Activated CD8-positive, alpha-beta memory T cell treated with anti-CD3 and anti-CD28 coated beads, Interleukin-2, amount 50 U/mL, for 48 hours (primary cell): Measurements from ENCODE around the gene IMPA2.
A peak's percentile ranks its signal among the peaks of the same experiment; 100 is the strongest.
"Not testable (repeated sequence)": the region's sequence is repeated elsewhere in the genome, so short reads cannot be mapped to it uniquely, and the experiment has no call there.

ENCODE experiments used
- DNase-seq: peaks from one replicate; pipeline ENCODE4 v3.0.0-alpha.2; 2020

Gene IMPA2

DNA sequence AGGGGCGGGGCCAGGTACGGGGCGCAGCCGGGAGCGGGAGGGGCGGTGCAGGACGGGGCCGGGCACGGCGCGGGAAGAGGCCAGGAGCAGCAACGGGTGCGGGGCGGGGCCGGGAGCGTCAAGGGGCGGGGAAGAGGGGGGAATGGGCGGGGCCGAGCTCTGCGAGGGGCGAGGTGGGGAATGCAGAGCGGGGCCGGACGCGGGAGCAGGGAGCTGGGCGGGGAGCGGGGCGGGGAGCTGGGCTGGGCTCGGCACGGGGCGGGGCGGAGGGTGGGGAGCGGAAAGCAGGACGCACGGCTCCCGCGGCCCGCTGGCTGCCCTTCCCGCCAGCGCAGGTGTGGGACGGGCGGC is at the start of gene IMPA2:
Gene IMPA2 (plus strand): TSS at position 316 of the 351 bp plus-strand sequence. CDS start 163 bp downstream, outside the sequence.
- DNase-seq: no peak

DNA sequence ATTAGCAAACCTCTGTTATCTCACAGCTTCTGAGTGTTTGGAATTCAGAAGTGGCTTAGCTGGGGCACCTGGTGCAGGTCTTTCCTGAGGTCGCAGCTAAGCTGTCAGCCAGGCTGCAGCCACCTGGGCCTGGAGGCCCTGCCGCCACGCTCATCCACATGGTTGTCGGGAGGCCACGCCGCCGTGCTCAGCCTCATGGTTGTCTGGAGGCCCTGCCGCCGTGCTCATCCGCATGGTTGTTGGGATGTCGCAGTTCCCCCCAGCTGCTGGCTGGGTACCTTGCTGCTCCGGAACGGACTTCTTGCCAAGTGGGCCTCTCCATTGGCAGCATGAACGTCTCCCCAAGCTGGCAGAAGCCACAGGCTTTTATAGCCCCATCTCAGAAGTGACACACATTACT is 48.9 kb upstream of the IMPA2 start:
- no peak for DNase-seq

DNA sequence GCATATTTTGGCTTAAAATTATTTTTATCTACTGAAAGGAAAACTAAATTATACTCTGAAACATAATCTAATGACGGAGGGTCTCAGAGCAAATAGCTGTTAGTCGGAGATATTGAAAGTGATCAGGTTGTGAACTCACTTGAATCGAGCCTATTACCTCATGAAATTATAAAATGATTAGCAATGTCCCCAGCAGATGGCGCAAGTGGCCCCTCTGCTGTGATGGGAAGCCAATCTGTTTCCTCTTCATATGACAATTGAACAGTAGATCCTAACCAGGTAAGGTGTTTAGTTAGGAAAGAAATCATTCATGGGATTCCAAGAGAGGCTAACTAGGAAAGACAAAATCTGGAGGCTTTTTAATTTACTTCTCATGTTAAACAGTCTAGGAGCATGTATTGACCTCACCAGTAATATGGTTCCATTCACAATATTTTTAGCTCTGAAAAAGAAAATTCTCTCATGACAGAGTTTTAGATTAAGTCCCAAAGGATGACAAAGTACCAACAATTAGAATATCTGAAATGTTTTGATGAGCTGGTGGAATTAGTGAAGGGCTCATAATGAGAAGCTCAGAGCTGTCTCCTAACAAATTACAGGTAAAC is 43.3 kb upstream of the IMPA2 start:
- peak; percentile 86 for DNase-seq

DNA sequence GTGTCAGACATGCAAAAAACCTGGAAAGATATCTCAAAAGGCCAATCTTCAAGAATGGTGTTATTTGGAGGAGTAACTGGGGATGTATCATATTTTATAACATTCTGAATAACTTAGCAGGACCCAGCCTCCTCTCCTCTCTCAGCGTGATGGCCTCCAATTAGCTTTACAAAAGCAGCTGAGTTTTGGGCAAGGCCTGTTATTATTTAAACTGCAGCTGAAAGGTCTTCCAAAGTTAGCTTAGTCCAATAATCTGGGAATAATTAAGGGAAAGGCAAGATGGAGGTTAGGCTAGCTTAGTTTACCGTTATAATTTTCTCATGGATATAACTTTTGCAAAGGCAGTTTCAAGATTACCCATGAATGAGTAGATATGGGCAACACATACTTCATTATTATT is 40.4 kb upstream of the IMPA2 start:
- no peak for DNase-seq

DNA sequence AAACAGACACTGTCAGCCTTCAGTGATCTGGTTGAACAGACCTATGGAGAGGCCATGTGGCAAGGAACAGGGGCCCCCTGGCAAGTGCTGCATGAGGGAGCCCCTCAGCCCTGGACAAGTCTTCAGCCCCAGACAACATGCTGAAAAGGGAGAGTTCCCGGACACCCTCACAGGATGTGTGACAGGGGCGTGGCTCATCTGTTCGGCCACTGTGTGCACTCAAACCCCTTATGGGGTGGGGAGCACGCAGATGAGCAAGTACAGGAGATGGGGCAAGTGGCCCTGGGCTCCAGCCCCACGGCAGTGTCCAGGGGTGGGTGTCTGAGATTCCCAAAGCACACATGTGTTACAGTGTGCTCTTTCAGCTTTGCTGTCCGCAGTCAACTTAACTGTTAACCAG is 37.8 kb upstream of the IMPA2 start:
- no peak for DNase-seq

DNA sequence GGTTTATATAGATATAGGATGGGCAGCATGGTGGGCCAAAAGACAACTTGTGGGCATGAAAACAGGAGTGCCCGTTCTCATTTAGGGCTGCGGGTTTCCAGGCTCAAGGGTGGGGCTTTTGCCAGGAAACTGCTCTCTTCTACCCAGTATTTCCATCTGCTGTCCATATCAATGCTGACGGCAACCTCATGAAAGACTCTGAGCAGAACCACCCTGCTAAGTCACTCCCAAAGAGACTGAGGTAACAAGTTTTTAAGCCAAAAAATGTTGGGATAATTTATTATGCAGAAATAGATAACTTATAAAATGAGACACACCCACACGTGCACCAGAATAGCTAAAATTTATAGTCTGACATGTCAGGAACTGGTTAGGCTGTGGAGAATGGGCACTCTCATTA is 37.1 kb upstream of the IMPA2 start:
- no peak for DNase-seq

DNA sequence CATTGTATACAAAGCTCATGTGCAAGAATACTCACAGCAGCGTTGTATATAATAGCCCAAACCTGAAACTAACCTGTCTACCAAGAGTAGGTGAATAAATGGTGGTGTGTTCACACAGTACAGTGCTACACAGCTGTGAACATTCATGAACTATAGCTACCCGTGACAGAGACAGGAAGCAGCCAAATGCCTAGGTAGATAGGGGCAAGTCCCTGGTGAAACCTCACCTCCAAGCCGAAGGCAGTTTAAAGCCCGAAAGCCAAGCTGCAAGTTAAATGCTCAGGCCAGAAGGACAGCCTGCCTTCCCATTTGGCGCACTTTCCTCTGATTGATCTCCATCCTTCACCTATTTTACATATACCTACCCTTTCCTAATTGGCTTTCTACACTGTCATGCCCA is 36.5 kb upstream of the IMPA2 start:
- no peak for DNase-seq

DNA sequence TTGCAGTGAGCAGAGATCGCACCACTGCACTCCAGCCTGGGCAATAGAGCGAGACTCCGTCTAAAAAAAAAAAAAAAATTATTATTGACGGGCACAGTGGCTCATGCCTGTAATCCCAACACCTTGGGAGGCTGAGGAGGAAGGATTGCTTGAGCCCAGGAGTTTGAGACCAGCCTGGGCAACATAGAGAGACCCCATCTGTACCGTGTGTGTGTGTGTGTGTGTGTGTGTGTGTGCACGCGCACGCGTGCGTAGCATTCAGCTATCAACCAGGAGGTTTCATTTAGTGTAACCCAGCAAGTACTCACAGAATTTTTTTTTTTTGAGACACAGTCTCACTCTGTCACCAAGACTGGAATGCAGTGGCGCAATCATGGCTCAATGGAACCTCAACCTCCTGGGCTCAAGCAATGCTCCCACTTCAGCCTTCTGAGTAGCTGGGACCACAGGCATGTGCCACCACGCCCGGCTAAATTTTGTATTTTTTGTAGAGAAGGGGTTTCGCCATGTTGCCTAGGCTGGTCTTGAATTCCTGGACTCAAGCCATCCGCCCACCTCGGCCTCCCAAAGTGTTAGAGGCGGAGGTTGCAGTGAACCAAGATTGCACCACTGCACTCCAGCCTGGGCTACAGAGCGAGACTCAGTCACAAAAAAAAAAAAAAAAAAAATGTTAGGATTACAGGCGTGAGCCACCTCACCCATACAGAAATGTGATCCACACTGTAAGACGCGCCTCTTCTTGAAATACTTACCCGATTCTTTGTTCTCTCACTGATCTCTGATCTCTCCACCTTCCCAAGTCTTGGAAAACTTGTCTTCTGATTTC is 35.3 kb upstream of the IMPA2 start:
- DNase-seq: not testable (repeated sequence)

DNA sequence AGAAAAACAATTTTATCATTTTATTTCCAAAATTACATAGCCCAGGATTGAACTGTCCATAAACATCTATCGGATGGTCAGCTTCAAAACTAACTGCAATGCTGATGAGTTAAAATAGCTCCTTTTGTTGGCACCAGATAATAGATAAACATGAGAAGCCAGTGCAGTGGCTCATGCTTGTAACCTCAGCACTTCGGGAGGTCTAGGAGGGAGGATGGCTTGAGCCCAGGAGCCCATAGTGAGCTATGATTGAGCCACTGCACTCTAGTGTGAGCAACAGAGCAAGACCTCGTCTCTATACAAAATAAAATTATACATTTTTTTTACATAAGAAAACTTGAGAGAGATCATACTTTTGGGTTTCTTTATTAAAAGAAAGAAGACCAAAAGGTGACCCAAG is 34.6 kb upstream of the IMPA2 start:
- DNase-seq: no peak

DNA sequence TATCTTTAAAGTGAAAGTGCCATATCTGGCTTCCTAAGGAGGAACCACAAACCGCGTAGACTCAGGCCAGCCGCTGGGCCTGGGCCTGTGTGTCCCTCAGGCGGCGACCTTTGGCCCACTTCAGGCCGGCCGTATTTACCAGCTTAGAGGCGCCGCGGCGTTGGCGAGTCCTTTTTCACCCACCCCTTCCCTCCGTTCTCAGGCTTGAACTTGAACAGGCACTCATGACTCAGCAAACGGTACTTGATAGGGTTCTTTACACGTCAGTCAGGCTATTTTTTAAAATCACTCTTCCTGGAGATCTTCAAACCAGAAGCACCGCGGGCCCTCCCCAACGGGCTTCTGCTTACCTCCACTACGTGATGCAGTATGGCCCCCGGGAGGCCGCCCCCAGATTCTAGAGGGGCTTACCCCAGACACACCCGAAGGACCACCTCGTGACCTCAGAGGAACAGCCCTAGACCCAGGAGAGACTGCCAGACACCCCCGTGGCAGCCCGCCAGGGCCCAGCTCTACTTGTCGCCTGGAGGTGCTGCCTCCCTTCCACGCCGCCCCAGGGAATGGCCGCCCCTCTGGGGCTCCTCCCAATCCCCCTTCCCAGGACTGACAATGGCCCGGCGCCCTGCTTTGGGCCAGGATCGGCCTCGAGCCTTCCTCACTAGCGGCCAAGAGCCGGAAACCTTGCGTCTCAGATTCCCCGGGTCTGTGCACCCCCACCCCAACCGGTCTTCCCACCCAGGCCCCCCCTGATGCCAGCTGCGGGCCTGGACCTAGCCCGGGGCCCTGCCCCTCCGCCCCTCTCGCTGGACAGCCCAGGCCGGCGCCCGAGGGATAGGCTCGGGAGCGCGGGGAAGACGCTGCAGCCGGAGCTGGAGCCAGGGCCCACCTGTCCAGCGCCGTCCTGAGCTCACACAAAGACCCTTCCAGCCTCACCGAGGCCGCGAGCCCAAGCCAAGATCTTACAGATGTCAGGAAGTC is 33.8 kb upstream of the IMPA2 start:
- peak; percentile 80 for DNase-seq

DNA sequence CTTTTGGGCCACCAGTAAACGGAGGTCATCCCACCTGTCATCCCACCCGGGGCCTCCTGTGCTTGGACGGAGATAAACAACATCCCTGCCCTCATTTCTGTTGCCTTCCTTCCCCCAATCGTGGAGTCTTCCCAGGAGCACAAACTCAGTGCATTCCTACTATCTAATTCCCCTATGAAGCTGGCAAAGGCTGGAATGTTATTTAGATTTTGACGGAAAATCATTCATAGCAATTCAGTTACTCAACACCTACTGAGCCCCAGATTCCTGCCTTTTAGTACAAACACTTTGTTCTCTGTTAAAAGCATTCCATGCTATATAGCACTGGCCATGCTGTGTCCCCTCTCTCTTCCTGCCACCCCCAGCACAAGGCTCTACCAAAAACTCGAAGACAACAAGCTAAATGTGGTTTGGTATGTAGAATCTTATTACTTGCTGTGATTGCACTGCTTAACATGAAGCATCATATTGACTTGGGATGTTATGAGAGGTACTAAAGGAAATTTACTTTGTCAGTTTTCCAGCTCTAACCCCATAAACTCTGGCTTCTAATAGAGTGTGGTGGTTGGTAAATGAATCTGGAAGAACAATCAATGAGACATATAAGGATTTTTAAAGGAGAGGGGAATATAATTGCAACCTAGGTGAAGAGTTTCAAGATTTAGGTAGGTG is 32.3 kb upstream of the IMPA2 start:
- DNase-seq: no peak

DNA sequence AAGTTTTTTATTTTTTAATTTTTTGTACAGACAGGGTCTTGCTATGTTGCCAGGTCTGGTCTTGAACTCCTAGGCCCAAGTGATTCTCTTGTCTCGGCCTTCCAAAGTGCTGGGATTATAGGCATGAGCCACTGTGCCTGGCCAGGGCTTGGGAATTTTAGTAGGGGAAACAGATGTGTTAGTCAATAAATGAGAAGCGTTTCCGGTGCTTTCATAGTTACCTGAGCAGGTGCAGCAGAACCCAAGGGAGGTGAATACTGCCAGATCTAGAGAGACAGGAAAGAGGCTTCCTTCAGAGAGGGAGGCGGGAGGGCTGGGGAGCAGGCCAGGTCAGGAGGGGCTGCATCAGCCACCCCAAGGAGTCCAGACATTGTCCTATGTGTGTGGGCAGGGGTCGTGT is 30.5 kb upstream of the IMPA2 start:
- no peak for DNase-seq

DNA sequence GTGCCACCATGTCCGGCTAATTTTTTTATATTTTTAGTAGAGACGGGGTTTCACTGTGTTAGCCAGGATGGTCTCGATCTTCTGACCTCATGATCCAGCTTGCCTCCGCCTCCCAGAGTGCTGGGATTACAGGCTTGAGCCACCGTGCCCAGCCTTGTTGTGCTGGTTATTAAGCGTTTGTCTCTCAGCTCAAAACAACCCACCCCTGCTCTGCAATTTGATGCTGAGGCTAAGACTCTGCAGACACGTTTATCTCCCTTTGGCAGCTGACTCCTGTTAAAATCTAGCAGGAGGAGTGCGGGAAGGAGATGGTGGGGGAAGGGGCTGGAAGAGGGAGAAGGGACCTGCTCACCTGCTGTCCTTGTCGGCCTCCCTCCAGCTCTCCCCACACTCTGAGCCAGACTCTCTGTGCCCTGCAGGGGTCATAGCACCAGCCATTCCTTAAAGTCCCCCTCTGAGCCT is 29.9 kb upstream of the IMPA2 start:
- no peak for DNase-seq

DNA sequence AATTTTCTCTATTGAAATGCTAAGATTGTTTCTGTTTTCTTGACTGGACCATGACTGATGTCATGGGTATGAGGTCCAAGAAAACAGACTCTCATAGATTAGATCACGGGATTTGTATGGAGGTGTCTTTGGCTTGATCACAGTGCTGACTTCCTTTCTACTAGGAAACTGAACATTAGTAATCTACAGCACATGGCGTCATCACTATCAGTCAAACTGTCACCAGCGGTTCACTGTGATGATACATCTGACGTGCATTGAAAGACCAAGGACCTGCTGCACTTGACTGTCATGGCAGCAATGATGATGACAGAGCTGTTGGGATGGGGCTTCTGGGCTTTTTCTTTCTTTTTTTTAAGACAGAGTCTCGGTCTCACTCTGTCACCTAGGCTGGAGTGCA is 28.2 kb upstream of the IMPA2 start:
- no peak for DNase-seq

DNA sequence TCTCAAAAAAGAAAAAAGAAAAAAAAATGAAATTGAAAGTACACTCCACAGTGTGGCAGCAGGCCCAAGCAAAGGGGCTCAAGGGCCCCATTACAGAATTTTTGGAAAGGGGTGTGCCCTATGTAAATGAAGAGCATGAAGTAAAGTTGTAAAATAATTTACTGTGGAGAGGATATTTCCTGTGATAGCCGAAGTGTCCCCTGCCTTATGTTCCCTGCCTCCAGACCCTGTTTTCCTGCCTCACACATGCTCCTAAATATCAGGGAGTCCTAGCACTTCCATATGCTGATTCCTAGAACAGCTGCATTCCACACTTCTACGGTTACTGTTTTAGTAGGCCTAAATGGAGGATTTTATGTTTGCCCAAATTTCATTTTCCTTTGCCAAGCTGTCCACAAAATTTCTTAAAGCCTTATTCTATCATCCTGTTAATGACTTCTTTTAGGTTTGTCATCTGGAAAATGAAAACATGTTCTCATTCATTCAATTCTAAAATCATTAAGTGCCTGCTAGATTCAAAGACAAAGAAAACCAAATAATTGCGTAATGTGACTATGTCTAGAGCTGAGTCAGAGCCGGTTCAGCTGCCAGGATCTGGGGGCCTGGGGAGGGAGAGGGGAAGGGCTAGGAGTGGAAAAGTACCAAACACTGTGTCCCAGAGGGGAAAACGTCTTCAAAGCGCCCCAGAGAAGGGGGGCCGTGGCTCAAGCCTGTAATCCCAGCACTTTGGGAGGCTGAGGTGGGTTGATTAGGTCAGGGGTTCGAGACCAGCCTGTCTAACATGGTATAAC is 25.9 kb upstream of the IMPA2 start:
- no peak for DNase-seq

DNA sequence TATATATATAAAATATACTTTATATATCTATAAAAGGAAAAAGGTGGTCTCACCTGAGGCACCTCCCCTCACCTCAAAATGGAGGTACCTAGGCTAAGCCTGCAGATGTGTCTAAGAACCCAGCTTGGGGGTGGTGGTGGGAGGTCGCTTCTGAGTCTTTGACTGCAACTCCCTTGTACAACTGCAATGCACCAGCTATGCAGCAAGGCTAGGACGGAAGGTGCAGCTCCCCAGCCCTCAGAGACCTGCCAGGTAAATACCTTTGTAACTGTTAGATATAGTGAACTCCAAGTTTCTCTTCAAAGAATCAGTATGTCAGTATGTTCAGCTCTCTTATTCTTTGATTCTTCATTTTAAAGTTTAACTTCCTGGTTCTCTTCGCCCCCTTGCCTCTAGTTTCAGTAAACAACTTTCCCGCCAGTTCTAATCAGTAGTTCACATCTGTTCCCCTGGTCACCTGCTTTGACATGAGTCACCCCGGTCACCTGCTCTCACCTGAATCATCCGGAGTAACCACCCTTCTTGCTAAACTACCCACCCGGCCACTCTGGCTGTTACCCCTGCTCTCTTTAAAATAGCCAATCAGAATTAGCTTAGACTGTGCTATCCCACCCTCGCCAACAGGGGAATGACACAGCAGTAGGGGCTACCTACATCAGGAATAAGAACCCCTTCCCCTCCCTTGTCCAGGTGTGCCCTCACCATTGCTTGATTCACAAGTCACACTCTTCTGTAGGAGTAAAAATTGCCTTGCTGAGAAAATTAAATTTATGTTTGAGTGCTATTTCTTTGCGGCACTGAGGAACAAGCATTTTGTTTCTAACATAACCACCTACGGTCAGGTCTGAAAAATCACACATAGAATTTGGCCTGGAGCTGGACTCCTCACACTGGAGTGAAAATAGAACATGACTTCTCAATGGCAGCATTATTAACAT is 24.7 kb upstream of the IMPA2 start:
- DNase-seq: no peak

DNA sequence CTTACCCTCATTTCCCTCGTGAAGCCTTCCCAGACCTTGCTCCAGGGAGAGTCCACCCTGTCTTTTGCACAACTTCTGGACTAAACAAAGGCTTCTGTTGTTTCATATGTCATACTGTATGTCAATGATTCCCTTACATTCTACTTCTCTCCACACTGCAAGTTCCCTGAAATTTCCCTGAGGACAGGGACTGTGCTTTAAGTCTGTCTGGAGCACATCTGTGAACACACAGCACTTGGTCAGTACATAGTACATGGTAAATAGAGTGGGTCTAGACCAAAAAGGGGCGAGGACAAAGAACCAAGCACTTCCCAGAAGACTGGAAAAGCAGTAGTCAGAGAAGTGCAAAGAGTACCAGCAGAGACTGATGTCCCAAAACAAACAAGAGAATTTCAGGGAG is 23.7 kb upstream of the IMPA2 start:
- DNase-seq: no peak

DNA sequence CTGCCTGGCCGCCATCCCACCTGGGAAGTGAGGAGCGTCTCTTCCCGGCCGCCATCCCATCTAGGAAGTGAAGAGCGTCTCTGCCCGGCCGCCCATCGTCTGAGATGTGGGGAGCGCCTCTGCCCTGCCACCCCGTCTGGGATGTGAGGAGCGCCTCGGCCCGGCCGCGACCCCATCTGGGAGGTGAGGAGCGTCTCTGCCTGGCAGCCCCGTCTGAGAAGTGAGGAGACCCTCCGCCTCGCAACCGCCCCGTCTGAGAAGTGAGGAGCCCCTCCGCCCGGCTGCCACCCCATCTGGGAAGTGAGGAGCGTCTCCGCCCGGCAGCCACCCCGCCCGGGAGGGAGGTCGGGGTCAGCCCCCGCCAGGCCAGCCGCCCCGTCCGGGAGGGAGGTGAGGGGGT is 21.7 kb upstream of the IMPA2 start:
- DNase-seq: not testable (repeated sequence)

DNA sequence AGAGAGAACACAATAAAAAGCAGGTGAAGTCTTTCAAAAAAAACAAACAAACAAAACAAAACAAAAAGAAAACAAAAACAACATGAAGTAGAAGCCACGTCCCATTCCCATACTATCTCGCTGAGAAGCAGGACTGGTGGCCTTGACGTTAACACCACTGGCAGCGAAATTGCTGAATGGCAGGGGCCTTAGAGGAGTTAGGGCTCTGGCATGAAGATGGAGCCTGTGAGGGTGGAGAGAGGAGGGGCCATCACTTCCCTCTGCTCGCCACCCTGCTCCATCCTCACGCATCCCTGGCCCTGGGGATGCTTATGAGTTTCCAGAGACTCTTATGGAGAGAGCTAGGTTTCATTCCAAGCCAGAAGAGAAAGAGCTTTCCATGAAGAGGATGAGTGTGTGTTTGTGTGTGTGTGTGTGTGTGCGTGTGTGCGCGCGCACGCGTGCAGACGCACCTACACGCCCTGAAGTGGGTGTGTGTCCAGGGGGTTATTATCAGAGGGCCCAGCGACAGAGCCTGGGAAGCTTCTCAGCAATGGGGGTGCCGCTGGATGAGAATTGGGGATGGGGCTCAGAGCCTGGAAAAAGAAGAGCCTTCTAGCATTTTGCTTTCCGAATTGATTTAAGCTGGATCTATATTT is 20.4 kb upstream of the IMPA2 start:
- DNase-seq: no peak

DNA sequence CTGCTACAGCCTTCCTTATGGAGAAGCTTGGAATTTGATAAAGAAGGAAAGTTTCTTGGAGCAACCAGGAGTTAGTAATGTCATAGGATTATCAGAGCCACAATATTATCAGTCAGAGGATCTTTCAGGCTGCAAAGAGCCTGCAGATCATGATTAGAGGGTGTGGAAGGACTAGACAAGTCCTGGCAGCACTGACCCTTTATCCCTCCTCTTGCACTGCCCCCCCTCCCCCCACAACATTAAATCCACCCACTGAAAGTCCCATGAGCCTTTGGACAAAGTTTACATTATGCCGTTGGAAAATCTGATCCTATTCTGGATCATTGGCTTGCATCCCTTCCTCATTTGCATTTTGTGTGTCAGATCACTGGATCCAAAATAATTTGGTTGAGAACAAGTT is 18.7 kb upstream of the IMPA2 start:
- DNase-seq: no peak
